ENCODE results near the gene FBLN2. TPM values are rescaled to one million over a fixed set of nuclear protein-coding genes. Genes with fewer than 3 reads are reported as not detected.

The FBLN2 gene
- total and polyA plus RNA-seq, 5 donors from 2014 or later = not detected

DNA sequence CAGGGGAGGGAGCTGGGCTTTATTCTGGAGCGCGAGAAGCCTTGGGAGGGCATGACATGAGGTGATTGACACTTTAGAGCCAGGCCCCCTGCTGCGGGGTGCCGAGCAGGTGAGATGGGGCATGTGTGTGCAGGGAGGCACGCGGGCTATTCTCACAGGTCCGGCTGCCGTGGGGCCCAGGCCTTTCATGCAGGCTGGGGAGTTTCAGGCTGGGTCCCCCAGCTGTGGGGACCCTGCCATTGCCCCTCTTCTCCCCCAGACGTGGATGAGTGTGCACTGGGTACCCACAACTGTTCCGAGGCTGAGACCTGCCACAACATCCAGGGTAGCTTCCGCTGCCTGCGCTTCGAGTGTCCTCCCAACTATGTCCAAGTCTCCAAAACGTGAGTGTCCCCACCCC, 87.3 kb downstream of the FBLN2 start:
- H3K36me3 Mint-ChIP-seq = no peaks in the 10 kb centered on the region
- no peak overlapping the region for H3K27ac Mint-ChIP-seq
- no peaks in the 10 kb centered on the region for H3K27me3 Mint-ChIP-seq
- H3K9me3 ChIP-seq (ENCODE audit: control insufficient read depth in 2 of 2, low read length in 2 of 2) = no peaks in the 10 kb centered on the region
- no peaks in the 10 kb centered on the region for H3K36me3 ChIP-seq (ENCODE audit: control insufficient read depth, insufficient read depth, low read length)
- no peaks in the 10 kb centered on the region for H3K27me3 ChIP-seq (ENCODE audit: control insufficient read depth, insufficient read depth, low read length)
- no peak for ATAC-seq (ENCODE audit: low read depth in 2 of 2)
- H3K4me3 ChIP-seq (ENCODE audit: low read depth, low read length) = no peak overlapping the region
- H3K4me1 Mint-ChIP-seq = no peaks in the 10 kb centered on the region
- no peaks in the 10 kb centered on the region for H3K9me3 Mint-ChIP-seq
- DNase-seq = no peak
- H3K4me3 Mint-ChIP-seq = no peak overlapping the region
- no peaks in the 10 kb centered on the region for H3K4me1 ChIP-seq (ENCODE audit: control insufficient read depth, insufficient read depth, low read length, poor library complexity, severe bottlenecking)
- H3K27ac ChIP-seq (ENCODE audit: insufficient read depth, low read length, poor library complexity, severe bottlenecking) = no peak overlapping the region

DNA sequence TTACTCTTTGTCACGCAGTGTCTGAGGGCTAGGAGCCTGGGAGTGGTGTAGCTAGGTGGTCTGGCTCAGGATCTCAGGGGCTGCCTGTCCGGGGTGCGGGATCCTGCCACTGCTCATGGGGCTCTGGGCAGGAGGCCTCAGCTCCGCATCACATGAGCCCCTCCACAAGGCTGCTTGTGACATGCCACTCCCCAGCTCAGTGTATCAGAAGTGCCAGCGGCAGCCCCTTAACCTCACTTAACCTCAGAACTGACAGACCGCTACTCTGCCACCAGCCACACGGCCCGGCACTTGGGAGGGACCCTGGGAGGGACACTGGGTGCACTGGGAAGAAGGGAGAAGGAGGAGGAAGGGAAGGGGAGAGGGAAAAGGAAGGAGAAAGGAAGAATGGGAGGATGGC, 87.9 kb downstream of the FBLN2 start:
- no peak overlapping the region for H3K27ac ChIP-seq (ENCODE audit: insufficient read depth, low read length, poor library complexity, severe bottlenecking)
- H3K4me3 ChIP-seq (ENCODE audit: low read depth, low read length) = no peak overlapping the region
- DNase-seq (no peak), ATAC-seq (ENCODE audit: low read depth in 2 of 2) (no peak)
- Mint-ChIP-seq H3K9me3 (no peaks in the 10 kb centered on the region), H3K4me3 (no peak overlapping the region), H3K27me3 (no peaks in the 10 kb centered on the region), H3K4me1 (no peaks in the 10 kb centered on the region), H3K36me3 (no peaks in the 10 kb centered on the region), H3K27ac (no peak overlapping the region)
- H3K4me1 ChIP-seq (ENCODE audit: control insufficient read depth, insufficient read depth, low read length, poor library complexity, severe bottlenecking) = no peaks in the 10 kb centered on the region
- H3K36me3 ChIP-seq (ENCODE audit: control insufficient read depth, insufficient read depth, low read length) = no peaks in the 10 kb centered on the region
- H3K9me3 ChIP-seq (ENCODE audit: control insufficient read depth in 2 of 2, low read length in 2 of 2) = no peaks in the 10 kb centered on the region
- no peaks in the 10 kb centered on the region for H3K27me3 ChIP-seq (ENCODE audit: control insufficient read depth, insufficient read depth, low read length)

DNA sequence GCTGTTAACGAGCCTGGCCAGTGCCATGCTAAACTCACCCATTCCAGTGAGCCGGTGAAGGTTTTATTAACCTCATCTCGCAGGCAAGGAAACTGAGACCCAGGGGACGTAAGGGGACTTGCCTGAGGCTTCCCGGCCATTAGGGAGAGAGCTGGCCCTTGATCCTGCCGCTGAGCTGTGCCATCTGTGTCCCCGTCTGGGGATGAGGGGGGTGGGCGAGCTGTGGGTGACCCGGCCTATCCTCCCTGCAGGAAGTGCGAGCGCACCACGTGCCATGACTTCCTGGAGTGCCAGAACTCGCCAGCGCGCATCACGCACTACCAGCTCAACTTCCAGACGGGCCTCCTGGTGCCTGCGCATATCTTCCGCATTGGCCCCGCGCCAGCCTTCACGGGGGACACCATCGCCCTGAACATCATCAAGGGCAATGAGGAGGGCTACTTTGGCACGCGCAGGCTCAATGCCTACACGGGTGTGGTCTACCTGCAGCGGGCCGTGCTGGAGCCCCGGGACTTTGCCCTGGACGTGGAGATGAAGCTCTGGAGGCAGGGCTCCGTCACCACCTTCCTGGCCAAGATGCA, 88.5 kb downstream of the FBLN2 start:
- no peaks in the 10 kb centered on the region for H3K9me3 ChIP-seq (ENCODE audit: control insufficient read depth in 2 of 2, low read length in 2 of 2)
- H3K36me3 ChIP-seq (ENCODE audit: control insufficient read depth, insufficient read depth, low read length) = no peaks in the 10 kb centered on the region
- Mint-ChIP-seq H3K9me3 (no peaks in the 10 kb centered on the region), H3K27ac (no peak overlapping the region), H3K27me3 (no peaks in the 10 kb centered on the region), H3K4me3 (no peak overlapping the region), H3K36me3 (no peaks in the 10 kb centered on the region), H3K4me1 (no peaks in the 10 kb centered on the region)
- H3K27me3 ChIP-seq (ENCODE audit: control insufficient read depth, insufficient read depth, low read length) = no peaks in the 10 kb centered on the region
- no peak overlapping the region for H3K4me3 ChIP-seq (ENCODE audit: low read depth, low read length)
- ATAC-seq (ENCODE audit: low read depth in 2 of 2) (no peak), DNase-seq (no peak)
- no peaks in the 10 kb centered on the region for H3K4me1 ChIP-seq (ENCODE audit: control insufficient read depth, insufficient read depth, low read length, poor library complexity, severe bottlenecking)
- H3K27ac ChIP-seq (ENCODE audit: insufficient read depth, low read length, poor library complexity, severe bottlenecking) = no peak overlapping the region

DNA sequence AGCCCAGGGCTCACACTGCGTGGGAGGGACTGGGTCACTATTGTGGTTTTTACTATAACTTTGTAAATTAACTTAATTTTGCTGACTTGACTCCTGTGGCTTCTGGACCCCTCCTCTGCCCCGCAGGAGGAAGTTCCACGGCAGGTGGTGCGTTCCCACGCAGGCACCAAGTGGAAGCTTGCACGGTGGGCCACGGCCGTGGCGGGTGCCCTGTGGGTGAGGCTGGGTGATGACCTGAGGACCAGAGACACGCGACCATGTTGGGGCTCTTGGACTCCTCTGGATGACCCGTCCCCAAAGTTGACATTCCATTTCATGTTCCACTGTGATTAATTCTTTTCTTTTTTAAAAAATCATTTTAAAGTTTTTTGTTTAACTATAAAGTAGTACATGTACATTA, 89.0 kb downstream of the FBLN2 start:
- H3K4me1 ChIP-seq (ENCODE audit: control insufficient read depth, insufficient read depth, low read length, poor library complexity, severe bottlenecking) = no peaks in the 10 kb centered on the region
- no peak overlapping the region for H3K27ac ChIP-seq (ENCODE audit: insufficient read depth, low read length, poor library complexity, severe bottlenecking)
- no peaks in the 10 kb centered on the region for H3K27me3 ChIP-seq (ENCODE audit: control insufficient read depth, insufficient read depth, low read length)
- no peak overlapping the region for H3K27ac Mint-ChIP-seq
- H3K9me3 ChIP-seq (ENCODE audit: control insufficient read depth in 2 of 2, low read length in 2 of 2) = no peaks in the 10 kb centered on the region
- no peaks in the 10 kb centered on the region for H3K36me3 ChIP-seq (ENCODE audit: control insufficient read depth, insufficient read depth, low read length)
- no peak for DNase-seq
- H3K27me3 Mint-ChIP-seq = no peaks in the 10 kb centered on the region
- H3K4me3 Mint-ChIP-seq = no peak overlapping the region
- no peaks in the 10 kb centered on the region for H3K36me3 Mint-ChIP-seq
- H3K4me1 Mint-ChIP-seq = no peaks in the 10 kb centered on the region
- no peaks in the 10 kb centered on the region for H3K9me3 Mint-ChIP-seq
- H3K4me3 ChIP-seq (ENCODE audit: low read depth, low read length) = no peak overlapping the region
- no peak for ATAC-seq (ENCODE audit: low read depth in 2 of 2)

DNA sequence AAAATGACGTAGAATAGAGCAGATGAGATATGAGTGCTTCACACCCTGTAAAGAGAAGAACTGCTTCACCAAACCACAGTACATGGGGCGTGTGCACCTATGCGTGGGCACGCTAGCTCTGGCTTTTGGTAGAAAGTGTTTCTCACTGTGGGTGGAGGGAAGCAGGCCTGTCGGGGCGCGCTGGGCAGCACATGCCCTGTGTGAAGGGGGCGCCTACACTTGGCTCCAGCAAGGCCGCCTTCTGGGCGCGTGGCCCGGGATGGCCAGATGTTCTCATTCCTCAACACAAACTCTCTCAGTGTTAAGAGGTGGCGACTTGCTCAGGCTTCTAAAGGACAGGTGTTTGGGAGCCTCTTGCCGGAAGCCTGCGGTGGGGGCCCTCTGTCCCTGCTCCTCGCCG, 90.0 kb downstream of the FBLN2 start:
- ATAC-seq (ENCODE audit: low read depth in 2 of 2) (no peak), DNase-seq (no peak)
- Histone ChIP-seq H3K4me3 (ENCODE audit: low read depth, low read length) (no peak overlapping the region), H3K27me3 (ENCODE audit: control insufficient read depth, insufficient read depth, low read length) (no peaks in the 10 kb centered on the region), H3K9me3 (ENCODE audit: control insufficient read depth in 2 of 2, low read length in 2 of 2) (no peaks in the 10 kb centered on the region), H3K27ac (ENCODE audit: insufficient read depth, low read length, poor library complexity, severe bottlenecking) (no peak overlapping the region), H3K4me1 (ENCODE audit: control insufficient read depth, insufficient read depth, low read length, poor library complexity, severe bottlenecking) (no peaks in the 10 kb centered on the region), H3K36me3 (ENCODE audit: control insufficient read depth, insufficient read depth, low read length) (no peaks in the 10 kb centered on the region)
- Mint-ChIP-seq H3K4me3 (no peak overlapping the region), H3K9me3 (no peaks in the 10 kb centered on the region), H3K4me1 (no peaks in the 10 kb centered on the region), H3K27ac (no peak overlapping the region), H3K36me3 (no peaks in the 10 kb centered on the region), H3K27me3 (peaks cover 6% of the 10 kb centered on the region)

DNA sequence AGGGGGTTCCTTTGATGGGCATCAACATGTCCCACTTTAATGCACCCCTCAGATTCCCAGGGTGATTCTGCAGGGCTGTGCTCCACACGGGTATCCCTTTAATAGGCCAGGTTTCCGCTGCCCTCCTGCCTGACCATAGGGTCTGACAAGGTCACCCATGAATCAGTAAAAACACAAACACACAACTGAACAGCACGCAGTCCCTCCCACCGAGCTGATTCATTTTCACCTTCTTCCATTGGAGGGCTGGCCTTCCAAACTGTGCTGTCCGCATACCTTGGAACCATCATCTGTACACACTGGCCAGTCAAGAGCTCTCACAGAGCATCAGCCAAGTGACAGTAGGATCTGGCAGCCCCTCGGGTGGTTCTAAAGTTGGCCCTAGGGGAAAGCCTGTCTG, 93.7 kb downstream of the FBLN2 start:
- Mint-ChIP-seq H3K4me3 (no peak overlapping the region), H3K27ac (no peak overlapping the region), H3K9me3 (no peaks in the 10 kb centered on the region), H3K27me3 (peaks cover 17% of the 10 kb centered on the region), H3K36me3 (no peaks in the 10 kb centered on the region), H3K4me1 (no peaks in the 10 kb centered on the region)
- no peaks in the 10 kb centered on the region for H3K9me3 ChIP-seq (ENCODE audit: control insufficient read depth in 2 of 2, low read length in 2 of 2)
- H3K36me3 ChIP-seq (ENCODE audit: control insufficient read depth, insufficient read depth, low read length) = no peaks in the 10 kb centered on the region
- H3K27ac ChIP-seq (ENCODE audit: insufficient read depth, low read length, poor library complexity, severe bottlenecking) = no peak overlapping the region
- no peak for DNase-seq
- no peak for ATAC-seq (ENCODE audit: low read depth in 2 of 2)
- H3K27me3 ChIP-seq (ENCODE audit: control insufficient read depth, insufficient read depth, low read length) = peaks cover 5% of the 10 kb centered on the region
- peaks cover 2% of the 10 kb centered on the region for H3K4me1 ChIP-seq (ENCODE audit: control insufficient read depth, insufficient read depth, low read length, poor library complexity, severe bottlenecking)
- no peak overlapping the region for H3K4me3 ChIP-seq (ENCODE audit: low read depth, low read length)

DNA sequence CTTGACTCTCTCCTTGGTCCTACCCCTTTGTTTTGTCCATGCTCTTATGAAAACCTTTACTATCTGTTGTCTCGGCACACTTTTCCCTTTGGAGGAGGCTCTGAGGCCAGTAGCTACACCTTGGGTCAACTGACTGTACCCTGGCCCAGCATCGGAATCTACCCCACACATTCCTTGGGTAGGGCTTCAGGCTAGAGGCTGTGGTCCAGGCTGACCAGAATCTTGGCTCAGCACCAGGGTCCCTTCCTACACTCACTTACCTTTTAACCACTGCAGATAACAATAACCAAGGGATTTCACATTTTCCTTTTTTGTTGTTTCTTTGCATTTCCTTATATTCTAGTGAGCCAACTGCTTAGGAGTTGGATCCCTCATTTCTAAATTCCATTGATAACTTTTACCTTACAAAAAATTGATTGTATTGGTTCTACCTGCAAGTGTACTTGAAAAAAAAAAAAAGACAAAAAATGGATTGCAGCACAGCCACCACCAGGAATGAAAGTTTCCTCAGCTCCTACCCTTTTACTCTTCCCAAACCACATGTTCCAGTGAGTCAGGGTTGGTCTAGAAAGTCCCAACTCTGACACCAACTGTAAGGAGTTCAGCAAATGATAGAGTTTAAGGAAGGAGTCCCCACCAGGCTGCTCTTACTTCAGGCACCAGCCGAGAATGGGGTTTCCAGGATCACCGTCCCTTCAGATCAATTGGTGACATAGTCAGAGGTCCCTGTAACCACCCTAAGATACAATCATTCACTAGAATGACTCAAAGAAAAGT, 95.6 kb downstream of the FBLN2 start:
- ATAC-seq (ENCODE audit: low read depth in 2 of 2) (no peak), DNase-seq (no peak)
- Histone ChIP-seq H3K27me3 (ENCODE audit: control insufficient read depth, insufficient read depth, low read length) (peaks cover 5% of the 10 kb centered on the region), H3K9me3 (ENCODE audit: control insufficient read depth in 2 of 2, low read length in 2 of 2) (no peaks in the 10 kb centered on the region), H3K4me3 (ENCODE audit: low read depth, low read length) (no peak overlapping the region), H3K36me3 (ENCODE audit: control insufficient read depth, insufficient read depth, low read length) (no peaks in the 10 kb centered on the region), H3K4me1 (ENCODE audit: control insufficient read depth, insufficient read depth, low read length, poor library complexity, severe bottlenecking) (peaks cover 8% of the 10 kb centered on the region), H3K27ac (ENCODE audit: insufficient read depth, low read length, poor library complexity, severe bottlenecking) (no peak overlapping the region)
- H3K4me3 Mint-ChIP-seq = no peak overlapping the region
- peaks cover 0 to 11% (median 1%) of the 10 kb centered on the region in 4 donors for H3K4me1 Mint-ChIP-seq
- H3K27me3 Mint-ChIP-seq = peaks cover 28% of the 10 kb centered on the region
- H3K27ac Mint-ChIP-seq = no peak overlapping the region
- no peaks in the 10 kb centered on the region for H3K36me3 Mint-ChIP-seq
- no peaks in the 10 kb centered on the region for H3K9me3 Mint-ChIP-seq

All from CD4-positive, CD25-positive, alpha-beta regulatory T cell (primary cell).